HG03442 (cell line): Measurements from ENCODE around the gene NEURL1B.

Experiments used
- ATAC-seq: cut with Tn5 transposase; IDR thresholded peaks from one replicate; pipeline ENCODE4 v1.9.1; 2021; ENCODE audit warnings: mild to moderate bottlenecking, moderate library complexity; ENCODE audit not compliant: unreplicated experiment

NEURL1B gene

DNA sequence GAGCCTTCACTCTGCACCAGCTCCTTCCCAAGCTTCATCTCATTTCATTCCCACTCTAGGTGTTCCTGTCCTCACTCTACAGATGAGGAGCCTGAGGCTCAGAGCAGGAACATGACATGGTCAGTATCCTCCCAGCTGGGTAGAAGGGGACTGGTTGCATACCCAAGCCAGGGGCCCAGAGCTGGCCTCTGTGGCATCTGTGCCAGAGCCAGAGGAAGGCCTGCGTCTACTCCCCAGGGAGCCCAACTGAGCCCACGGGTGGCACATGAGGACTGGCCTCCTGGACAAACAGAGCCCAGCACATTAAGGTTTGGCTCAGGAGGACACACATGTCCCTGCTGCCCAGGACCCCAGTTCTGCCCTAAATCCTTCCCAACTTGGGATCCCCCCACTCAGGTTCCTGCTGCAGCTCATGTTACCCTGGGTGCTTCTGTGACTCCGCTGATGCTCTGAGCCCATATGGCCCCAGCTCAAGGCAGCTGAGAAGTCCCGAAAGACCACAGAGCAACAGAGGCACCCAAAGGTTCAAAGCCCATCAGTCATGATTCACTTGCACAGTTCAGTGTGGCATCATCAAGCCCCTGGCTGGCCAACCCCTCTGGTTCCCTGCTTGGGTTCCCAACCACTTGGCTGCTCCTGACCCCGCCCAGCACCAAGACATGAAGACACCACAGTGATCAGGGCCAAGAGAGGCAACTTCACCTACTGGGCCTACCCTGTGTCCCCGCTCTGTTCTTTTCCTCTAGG, 8.5 kb upstream of the NEURL1B start:
- ATAC-seq, result no peak

DNA sequence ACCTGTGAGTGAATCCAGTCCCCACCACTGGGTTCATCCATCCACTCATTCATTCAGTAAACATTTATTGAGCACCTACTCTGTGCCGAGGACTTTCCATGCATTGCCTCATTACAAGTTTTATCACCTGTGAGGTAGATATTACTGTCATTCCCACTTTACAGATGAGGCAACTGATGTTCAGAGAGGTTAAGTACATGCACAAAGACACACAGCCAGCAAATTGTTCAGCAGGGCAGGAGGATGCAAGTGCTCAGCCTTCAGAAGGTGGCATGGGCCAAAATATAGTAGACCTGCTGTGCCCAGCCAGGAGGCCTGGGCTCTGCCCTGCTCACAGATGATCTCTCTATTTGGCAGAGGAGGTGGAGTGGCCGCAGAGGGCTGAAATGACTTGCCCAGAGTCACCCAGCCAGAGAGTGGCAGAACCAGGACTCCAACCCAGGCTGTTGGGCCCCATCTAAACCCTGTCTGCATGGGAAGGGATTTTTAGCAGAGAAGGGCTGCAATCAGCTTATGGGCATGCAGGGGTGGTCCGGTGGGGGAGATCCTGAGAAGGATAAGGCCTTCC, 7.6 kb upstream of the NEURL1B start:
- no peak for ATAC-seq

GRCh38 chr5:172634106-172634899, 6.8 kb upstream of the NEURL1B start:
- no peak for ATAC-seq

GRCh38 chr5:172635038-172635437, 6.0 kb upstream of the NEURL1B start:
- ATAC-seq, result no peak

GRCh38 chr5:172636279-172637050, 4.6 kb upstream of the NEURL1B start:
- no peak for ATAC-seq

DNA sequence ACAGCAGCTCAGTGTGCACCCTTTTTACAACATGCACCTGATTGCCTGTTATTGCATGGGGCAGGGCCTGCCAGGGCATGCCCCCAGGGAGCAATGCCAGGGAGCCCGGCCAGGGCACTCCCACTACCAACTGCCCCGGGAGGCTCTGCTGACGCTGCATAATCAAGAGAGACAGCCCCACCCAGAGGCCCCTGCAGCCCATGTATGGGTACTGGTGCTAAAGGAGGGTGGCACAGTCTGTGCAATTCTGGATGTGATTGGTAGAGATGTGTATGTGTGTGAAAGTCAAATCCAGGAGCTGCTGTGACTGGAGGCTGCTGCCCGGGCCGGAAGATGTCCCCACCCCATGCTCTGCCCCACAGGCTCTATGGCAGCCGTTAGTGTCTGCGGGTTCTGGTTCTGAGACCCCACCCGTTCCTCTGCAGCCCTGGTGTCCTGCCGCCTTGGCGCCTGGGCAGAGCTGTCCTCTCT, 3.9 kb upstream of the NEURL1B start:
- no peak for ATAC-seq

DNA sequence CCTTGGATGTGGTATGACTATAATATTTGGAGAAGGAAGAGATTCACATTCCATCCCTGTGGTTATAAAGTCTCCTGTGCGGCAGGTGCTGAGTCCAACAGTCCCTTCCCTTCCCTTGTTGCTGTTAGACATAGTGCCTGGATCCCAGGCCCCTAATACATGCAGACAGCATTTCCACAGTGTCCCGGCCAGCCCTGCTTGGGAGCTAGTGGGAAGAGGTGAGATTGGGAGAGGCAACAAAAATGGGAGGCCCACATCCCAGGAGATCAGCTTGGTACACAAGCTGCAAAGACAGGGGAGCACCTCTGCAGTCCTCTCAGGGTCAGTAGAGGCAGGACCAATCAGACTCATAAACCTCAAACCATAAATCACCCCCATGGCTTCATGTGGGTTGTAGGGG, 3.3 kb upstream of the NEURL1B start:
- ATAC-seq, result no peak

GRCh38 chr5:172638209-172638768, 2.8 kb upstream of the NEURL1B start:
- no peak for ATAC-seq

- no peak for ATAC-seq
These were observed 924 bp upstream of the NEURL1B start for GRCh38 chr5:172640139-172640538.

- peak; percentile 17 for ATAC-seq
These were observed 442 bp downstream of the NEURL1B start for GRCh38 chr5:172641359-172642050.

- no peak for ATAC-seq
These were observed 967 bp downstream of the NEURL1B start for GRCh38 chr5:172642051-172642409.

- no peak for ATAC-seq
These were observed 1.4 kb downstream of the NEURL1B start for GRCh38 chr5:172642486-172642885.

DNA sequence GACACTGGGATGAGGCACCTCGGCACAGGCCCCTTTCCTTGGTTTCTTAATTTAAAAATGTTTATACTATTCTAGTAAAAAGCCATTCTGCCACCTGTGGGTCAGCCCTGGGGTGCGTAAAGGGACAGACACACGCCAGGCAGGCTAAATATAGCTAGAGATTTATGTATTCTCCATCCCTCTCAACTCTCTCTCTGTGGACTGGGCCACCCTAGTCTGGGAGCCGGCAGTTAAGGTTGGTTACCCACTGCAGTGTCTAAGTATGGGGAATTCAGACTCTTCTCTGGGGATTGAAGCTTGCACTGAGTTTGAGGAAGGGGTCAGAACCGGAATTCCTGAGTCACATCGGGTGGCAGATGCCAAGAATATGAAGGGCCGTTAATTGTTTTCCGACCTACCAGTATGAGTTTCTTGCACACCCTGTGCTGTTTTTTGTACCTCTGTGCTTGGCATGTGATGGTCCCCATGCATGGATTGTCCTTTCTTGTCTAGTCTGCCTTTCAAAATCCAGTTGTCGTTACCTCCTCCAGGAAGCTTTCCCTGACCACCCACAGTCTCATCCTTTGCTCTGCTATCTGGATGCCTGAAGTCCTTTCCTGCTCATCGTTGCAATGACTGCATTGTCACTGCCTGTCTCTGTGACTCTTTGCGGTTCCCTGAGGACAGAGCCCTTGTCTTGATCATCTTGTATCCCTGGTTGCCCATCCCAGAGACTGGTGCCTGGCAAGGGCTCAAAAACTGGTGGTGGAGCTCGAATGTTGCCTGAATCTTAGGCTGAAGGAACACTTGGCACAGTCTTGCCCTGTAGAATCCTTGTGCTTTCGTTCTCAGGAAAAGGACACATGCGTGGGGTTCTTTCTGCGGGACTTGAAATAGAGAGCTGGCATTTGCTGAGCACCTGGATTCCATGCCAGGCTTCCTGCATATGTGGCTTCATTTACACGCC, 2.1 kb downstream of the NEURL1B start:
- no peak for ATAC-seq

GRCh38 chr5:172644266-172644665, 3.2 kb downstream of the NEURL1B start:
- ATAC-seq, result no peak

DNA sequence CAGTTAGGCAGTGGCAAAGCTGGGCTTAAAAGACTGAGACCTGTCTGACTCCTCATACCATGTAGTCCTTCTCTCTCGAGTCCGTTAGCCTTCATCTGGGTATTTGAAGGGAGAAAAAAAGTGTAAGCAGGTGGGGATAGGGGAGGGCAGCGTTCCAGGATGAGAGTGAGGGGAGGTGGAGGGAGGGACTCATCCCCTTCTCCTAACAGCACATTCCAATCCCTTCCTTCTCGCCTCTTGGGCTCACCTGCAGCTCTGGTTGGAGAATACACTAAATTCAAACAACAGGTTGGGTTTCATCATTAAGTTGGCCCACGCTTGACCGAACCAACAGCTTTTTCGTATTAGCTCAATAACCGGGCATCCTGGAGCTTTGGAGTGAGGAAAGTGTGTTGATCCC, 3.6 kb downstream of the NEURL1B start:
- ATAC-seq, result no peak

- no peak for ATAC-seq
These were observed 4.4 kb downstream of the NEURL1B start for GRCh38 chr5:172645271-172646055.

DNA sequence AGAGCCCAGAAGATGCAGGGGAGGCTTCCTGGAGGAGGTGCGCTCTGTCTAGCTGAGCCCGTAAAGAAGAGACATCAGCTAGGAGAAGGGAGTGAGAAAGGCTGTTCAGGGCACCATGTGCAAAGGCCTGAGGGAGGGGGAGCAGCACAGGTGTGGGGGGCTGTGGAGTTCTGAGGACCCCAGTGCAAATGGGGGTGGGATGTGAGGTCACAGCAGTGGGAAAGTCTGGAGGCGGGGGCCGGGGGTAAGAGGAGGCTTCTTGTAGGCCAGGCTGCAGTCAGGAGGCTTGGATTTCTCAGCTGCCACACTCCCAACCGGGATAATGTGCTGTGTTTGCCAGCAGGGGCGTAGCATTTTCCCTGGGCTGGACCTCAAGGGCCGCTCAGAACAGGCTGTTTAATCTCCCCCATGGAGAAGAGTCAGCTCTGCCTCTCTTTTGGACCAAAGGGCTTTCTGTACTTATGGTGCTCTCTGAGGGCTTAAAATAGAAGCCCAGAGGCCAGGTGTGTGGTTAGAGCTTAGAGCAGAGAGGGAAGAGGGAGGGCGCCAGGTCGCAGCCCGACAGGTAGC, 5.7 kb downstream of the NEURL1B start:
- no peak for ATAC-seq
